Common myeloid progenitor, CD34-positive (primary cell): ENCODE data around the gene TMEM135.
"Not testable (repeated sequence)": the region's sequence is repeated elsewhere in the genome, so short reads cannot be mapped to it uniquely, and the experiment has no call there.

Source experiments
- CTCF ChIA-PET: fragments of 350-600 bp; sonication (Branson Sonifier 250); formaldehyde crosslinking; loops from one replicate; lab custom pipeline; 2021; ENCODE audit warnings: antibody characterized with exemption; lab: Charles Lee
- POLR2A ChIA-PET: fragments of 350-600 bp; sonication (Branson Sonifier 250); formaldehyde crosslinking; loops from one replicate; lab custom pipeline; 2021; ENCODE audit warnings: antibody characterized with exemption; lab: Charles Lee
- DNase-seq, 3 donors: peaks; one replicate each; pipeline versions ENCODE4 v3.0.0 to v3.0.0-alpha.2; 2013
- H3K27ac ChIP-seq, 2 experiments: 1 replicate in 1 of 2; 2 replicates in 1 of 2; pipeline ENCODE4 v1.7.0; 2013; ENCODE audit warnings: inconsistent platforms in 2 of 2, low read length in 2 of 2, mild to moderate bottlenecking in 2 of 2, low read depth in 1 of 2, moderate library complexity in 1 of 2; ENCODE audit not compliant: severe bottlenecking in 2 of 2, insufficient read depth in 1 of 2, poor library complexity in 1 of 2
- H3K27me3 ChIP-seq, 5 experiments: replicated peaks in 2 of 5; 1 replicate in 3 of 5; 2 replicates in 2 of 5; pipeline versions ENCODE4 v1.6.1 to v1.7.0; 2013; ENCODE audit warnings: low read length in 4 of 5, mild to moderate bottlenecking in 2 of 5, moderate library complexity in 2 of 5, inconsistent platforms in 1 of 5; ENCODE audit not compliant: insufficient read depth in 5 of 5, control insufficient read depth in 4 of 5
- H3K36me3 ChIP-seq, 4 experiments: 1 replicate in 2 of 4; 2 replicates in 2 of 4; pipeline versions ENCODE4 v1.6.1 to v1.7.0; 2013; ENCODE audit warnings: low read length in 3 of 4, control low read depth in 1 of 4, mild to moderate bottlenecking in 1 of 4; ENCODE audit not compliant: control insufficient read depth in 4 of 4, insufficient read depth in 4 of 4
- H3K4me1 ChIP-seq, 4 experiments: 1 replicate in 3 of 4; 2 replicates in 1 of 4; pipeline versions ENCODE4 v1.6.1 to v1.7.1; 2013; ENCODE audit warnings: low read length in 3 of 4, mild to moderate bottlenecking in 3 of 4, control low read depth in 1 of 4, inconsistent platforms in 1 of 4, moderate library complexity in 1 of 4; ENCODE audit not compliant: control insufficient read depth in 4 of 4, insufficient read depth in 4 of 4; ENCODE audit errors: control extremely low read depth in 1 of 4
- H3K4me3 ChIP-seq, 7 experiments: 1 replicate in 4 of 7; 2 replicates in 3 of 7; pipeline versions ENCODE4 v1.5.1 to v1.7.0; 2013; ENCODE audit warnings: mild to moderate bottlenecking in 7 of 7, low read length in 6 of 7, moderate library complexity in 6 of 7, inconsistent platforms in 2 of 7, low read depth in 2 of 7, control low read depth in 1 of 7; ENCODE audit not compliant: insufficient read depth in 4 of 7, control insufficient read depth in 1 of 7; ENCODE audit errors: extremely low read depth in 1 of 7
- H3K9me3 ChIP-seq, 5 experiments: 1 replicate in 4 of 5; 2 replicates in 1 of 5; pipeline versions ENCODE4 v1.6.1 to v1.7.1; 2013; ENCODE audit warnings: low read length in 4 of 5, mild to moderate bottlenecking in 2 of 5, inconsistent platforms in 1 of 5, low read depth in 1 of 5, moderate library complexity in 1 of 5; ENCODE audit not compliant: control insufficient read depth in 4 of 5, insufficient read depth in 2 of 5; ENCODE audit errors: control extremely low read depth in 1 of 5
- WGBS: methylation state at CpG from one replicate; pipeline ENCODE4 v1.1.5; 2013; ENCODE audit not compliant: insufficient coverage; 5-methylcytosine and 5-hydroxymethylcytosine counted together

The TMEM135 gene

DNA sequence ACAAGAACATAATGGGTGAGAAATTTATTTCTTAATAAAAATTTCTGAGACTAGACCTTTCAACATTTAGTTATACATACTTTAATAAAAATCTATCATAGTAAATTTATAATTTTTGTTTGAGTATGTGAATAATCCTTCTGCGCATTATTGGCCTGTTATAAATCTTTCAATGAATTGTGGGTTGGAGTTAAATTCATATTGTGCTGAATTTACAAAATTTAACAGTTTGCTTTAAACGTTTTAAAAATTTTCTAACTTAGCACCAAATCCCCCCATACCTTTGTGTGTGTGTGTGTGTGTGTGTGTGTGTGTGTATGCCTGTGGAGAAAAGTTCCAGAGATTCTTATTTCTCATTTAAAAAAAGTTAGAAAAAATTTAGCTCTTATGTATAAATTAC is 111.0 kb downstream of the TMEM135 start:
- no peaks in the 10 kb centered on the region for H3K27me3 ChIP-seq
- WGBS: no CpG with 5 or more reads among the region's 2 CpGs
- no peak overlapping the region for H3K27ac ChIP-seq
- H3K4me3 ChIP-seq: no peak overlapping the region
- CTCF ChIA-PET: no interaction called here
- peaks cover 0 to 8% (median 0%) of the 10 kb centered on the region in 5 experiments for H3K9me3 ChIP-seq
- H3K36me3 ChIP-seq: peaks cover 0 to 2% (median 0%) of the 10 kb centered on the region in 4 experiments
- no peak for DNase-seq
- POLR2A ChIA-PET: no interaction called here
- H3K4me1 ChIP-seq: no peaks in the 10 kb centered on the region

DNA sequence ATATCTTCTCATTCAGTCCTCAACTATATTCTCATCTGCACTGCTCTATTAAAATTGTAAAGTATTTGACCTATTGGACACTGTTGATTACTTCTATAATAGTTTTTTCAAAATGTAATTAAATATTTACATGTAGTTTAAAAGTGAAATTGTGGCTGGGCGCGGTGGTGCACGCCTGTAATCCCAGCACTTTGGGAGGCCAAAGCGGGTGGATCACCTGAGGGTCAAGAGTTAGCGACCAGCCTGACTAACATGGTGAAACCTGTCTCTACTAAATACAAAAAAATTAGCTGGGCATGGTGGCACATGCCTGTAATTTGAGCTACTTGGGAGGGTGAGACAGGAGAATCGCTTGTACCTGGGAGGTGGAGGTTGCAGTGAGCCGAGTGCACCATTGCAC is 112.0 kb downstream of the TMEM135 start:
- H3K27ac ChIP-seq, DNase-seq, H3K4me3 ChIP-seq, H3K36me3 ChIP-seq, CTCF ChIA-PET, H3K9me3 ChIP-seq, H3K4me1 ChIP-seq, H3K27me3 ChIP-seq, POLR2A ChIA-PET: not testable (repeated sequence)
- WGBS: 94% methylated on average over 3 of the region's 7 CpGs

DNA sequence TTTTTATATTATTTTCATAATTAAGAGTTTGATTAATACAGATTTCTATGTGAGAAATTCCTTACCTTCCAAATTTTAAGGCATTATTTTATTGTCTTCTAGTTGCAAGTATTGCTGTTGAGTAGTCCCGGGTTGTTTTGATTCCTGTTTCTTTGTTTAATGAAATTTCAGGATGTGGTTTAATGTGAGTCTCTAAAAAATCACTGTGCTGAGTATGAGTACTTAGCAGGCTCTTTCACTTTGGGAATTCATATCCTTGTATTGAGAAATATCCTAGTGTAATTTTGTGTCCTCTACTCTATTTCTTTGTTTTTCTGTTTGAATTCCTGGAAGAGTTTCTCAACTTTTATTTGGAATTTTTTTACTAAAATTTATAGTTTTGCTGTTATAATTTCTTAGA is 113.2 kb downstream of the TMEM135 start:
- Histone ChIP-seq H3K9me3 (peaks cover 0 to 8% (median 0%) of the 10 kb centered on the region in 5 experiments), H3K27me3 (no peaks in the 10 kb centered on the region), H3K4me3 (no peak overlapping the region), H3K36me3 (peaks cover 0 to 3% (median under 1%) of the 10 kb centered on the region in 4 experiments), H3K4me1 (no peaks in the 10 kb centered on the region), H3K27ac (no peak overlapping the region)
- WGBS: no CpG with 5 or more reads among the region's 1 CpG
- POLR2A ChIA-PET: no interaction called here
- DNase-seq: no peak
- CTCF ChIA-PET: no interaction called here

DNA sequence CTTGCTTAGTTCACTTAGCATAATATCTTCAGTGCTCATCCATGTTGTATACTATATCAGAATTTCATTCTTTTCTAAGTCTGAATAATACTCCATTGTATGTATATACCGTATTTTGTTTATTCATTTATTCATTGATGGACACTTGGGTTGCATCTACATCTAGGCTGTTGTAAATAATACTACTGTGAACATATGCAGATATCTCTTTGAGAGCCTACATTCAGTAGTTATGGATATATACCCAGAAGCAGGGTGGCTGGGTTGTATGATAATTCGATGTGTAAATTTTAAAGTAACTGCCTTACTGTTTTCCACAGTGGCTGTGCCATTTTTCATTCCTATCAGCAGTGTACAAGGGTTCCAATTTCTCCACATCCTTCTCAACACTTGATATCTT is 116.5 kb downstream of the TMEM135 start:
- ChIA-PET POLR2A (no interaction called here), CTCF (no interaction called here)
- Histone ChIP-seq H3K27me3 (no peaks in the 10 kb centered on the region), H3K4me3 (no peak overlapping the region), H3K4me1 (no peaks in the 10 kb centered on the region), H3K36me3 (peaks cover 0 to 3% (median under 1%) of the 10 kb centered on the region in 4 experiments), H3K27ac (no peak overlapping the region), H3K9me3 (peaks cover 0 to 8% (median 0%) of the 10 kb centered on the region in 5 experiments)
- DNase-seq: no peak
- WGBS: no CpG with 5 or more reads among the region's 2 CpGs

DNA sequence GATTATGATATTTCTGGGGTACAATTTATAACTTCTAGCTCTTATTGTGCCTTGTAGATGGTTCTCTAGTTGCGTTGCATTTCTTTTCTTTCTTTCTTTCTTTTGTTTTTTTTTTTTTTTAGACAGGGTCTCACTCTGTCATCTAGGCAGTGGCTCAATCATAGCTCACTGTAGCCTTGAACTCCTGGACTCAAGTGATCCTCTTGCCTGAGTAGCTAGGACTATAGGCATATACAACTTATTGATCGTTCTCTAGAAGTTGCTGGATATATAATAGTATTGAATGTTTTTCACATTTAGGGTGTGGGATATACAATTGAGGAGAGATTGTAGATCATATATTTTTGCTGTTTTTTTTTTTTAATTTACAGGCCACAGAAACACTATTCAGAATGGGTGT is 119.2 kb downstream of the TMEM135 start:
- Histone ChIP-seq H3K4me1 (no peaks in the 10 kb centered on the region), H3K4me3 (no peak overlapping the region), H3K27ac (no peak overlapping the region), H3K27me3 (no peaks in the 10 kb centered on the region), H3K36me3 (peaks cover 0 to 3% (median 0%) of the 10 kb centered on the region in 4 experiments), H3K9me3 (peaks cover 0 to 2% (median 0%) of the 10 kb centered on the region in 5 experiments)
- no peak for DNase-seq
- no CpG with 5 or more reads among the region's 2 CpGs for WGBS
- CTCF ChIA-PET: no interaction called here
- POLR2A ChIA-PET: no interaction called here

DNA sequence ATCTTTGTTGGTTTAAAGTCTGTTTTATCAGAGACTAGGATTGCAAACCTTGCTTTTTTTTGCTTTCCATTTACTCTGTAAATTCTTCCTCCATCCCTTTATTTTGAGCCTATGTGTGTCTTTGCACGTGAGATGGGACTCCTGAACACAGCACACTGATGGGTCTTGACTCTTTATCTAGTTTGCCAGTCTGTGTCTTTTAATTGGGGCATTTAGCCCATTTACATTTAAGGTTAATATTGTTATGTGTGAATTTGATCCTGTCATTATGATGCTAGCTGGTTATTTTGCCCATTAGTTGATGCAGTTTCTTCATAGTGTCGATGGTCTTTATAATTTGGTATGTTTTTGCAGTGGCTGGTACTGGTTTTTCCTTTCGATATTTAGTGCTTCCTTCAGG is 131.3 kb downstream of the TMEM135 start:
- H3K36me3 ChIP-seq, H3K4me1 ChIP-seq, H3K27ac ChIP-seq, H3K27me3 ChIP-seq, DNase-seq, CTCF ChIA-PET, H3K4me3 ChIP-seq, POLR2A ChIA-PET: not testable (repeated sequence)
- H3K9me3 ChIP-seq: peaks cover 0 to 11% (median 0%) of the 10 kb centered on the region in 5 experiments
- no CpG with 5 or more reads among the region's 3 CpGs for WGBS

DNA sequence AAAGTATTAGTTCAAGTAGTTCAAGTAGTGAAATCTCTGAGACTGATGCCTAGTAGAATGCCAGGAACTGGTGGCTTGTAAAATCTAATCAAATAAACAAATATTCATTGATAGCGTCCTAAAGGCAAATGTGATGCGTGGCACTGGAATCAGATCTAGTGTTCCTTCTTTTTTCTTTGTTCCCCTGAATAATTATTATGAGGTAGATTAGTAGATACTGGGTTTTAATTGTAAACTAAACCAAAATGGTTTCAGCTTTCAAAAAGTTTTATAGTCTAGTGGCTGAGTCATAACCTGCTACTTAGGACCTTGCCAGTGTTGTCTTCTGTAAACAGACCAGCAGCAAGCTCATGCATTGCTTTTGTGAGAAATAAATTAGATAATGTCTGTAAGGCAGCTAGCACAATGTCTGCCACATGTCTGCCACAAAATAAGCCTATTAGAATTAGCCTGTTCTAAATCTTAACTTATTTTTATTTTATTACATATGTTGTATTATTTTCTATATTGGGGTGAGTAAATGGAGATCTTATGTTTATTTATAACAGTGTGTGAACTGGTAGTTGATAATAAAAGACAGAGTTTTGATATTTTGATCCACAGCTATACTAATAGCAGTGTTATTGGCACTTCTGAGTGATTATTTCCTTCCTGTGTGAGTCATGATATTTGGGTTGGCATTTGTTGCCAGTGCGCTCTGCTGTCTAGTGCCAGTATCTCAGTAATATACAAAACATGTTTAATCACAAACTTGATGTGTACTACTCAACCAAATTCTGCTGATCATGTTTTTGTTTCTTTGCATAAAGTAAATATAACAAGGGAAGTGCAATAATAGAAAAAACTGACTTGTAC is 135.7 kb downstream of the TMEM135 start:
- Histone ChIP-seq H3K27me3 (no peaks in the 10 kb centered on the region), H3K4me1 (peaks cover 0 to 8% (median 3%) of the 10 kb centered on the region in 4 experiments), H3K27ac (no peak overlapping the region), H3K36me3 (peaks cover 0 to 10% (median 4%) of the 10 kb centered on the region in 4 experiments), H3K4me3 (no peak overlapping the region), H3K9me3 (peaks cover 0 to 16% (median 7%) of the 10 kb centered on the region in 5 experiments)
- 100% methylated on average over 1 of the region's 3 CpGs for WGBS
- peak in 2 of 3 donors; percentile 29 to 46 for DNase-seq
- CTCF ChIA-PET: no interaction called here
- POLR2A ChIA-PET: no interaction called here
